Left ventricle myocardium inferior (tissue), 1 donor: ENCODE data around the gene ODR4. TPM values are rescaled to one million over a fixed set of nuclear protein-coding genes. Genes with fewer than 3 reads are reported as not detected.
"Not testable (repeated sequence)": the region's sequence is repeated elsewhere in the genome, so short reads cannot be mapped to it uniquely, and the experiment has no call there.

Experiments used
- DNase-seq: peaks from one replicate; pipeline ENCODE4 v3.0.0-alpha.2; 2020
- H3K27ac ChIP-seq: fragments of 200-600 bp; replicated peaks from 2 replicates; pipeline ENCODE4 v1.8.0; 2021
- H3K27me3 ChIP-seq: fragments of 200-600 bp; 2 replicates; pipeline ENCODE4 v1.8.0; 2021; ENCODE audit warnings: low read depth
- H3K36me3 ChIP-seq: fragments of 200-600 bp; 2 replicates; pipeline ENCODE4 v1.8.0; 2021
- H3K4me1 ChIP-seq: fragments of 200-600 bp; 2 replicates; pipeline ENCODE4 v1.8.0; 2021
- H3K4me3 ChIP-seq: fragments of 200-600 bp; 2 replicates; pipeline ENCODE4 v1.8.0; 2021; ENCODE audit warnings: mild to moderate bottlenecking, moderate library complexity
- H3K9me3 ChIP-seq: fragments of 200-600 bp; replicated peaks from 2 replicates; pipeline ENCODE4 v1.8.0; 2021
- CTCF ChIP-seq: fragments of 200-600 bp; IDR thresholded peaks from 2 replicates; pipeline ENCODE4 v1.8.0; 2021; ENCODE audit warnings: antibody characterized with exemption, mild to moderate bottlenecking, borderline replicate concordance
- intact Hi-C: fragments of 100-400 bp; cut with micrococcal nuclease; formaldehyde crosslinking; loops from one replicate; pipeline ENCODE4 v1.11.0; 2022
- total RNA-seq: library from RNA; stranded (reverse); fragmentation: NEBNext Ultra II Directional; extraction: Animal tissue kit (Norgen Biotek cat#: 25700); gene quantifications from one replicate; pipeline ENCODE4 v1.2.1, GENCODE V29; 2021
- donor health status: DM: no; HTN: yes; CAD: no; lungs with severe emphysema.

The ODR4 gene
- total RNA-seq, 1 donor from 2014 or later: 10.9 TPM

GRCh38 chr1:186461014-186461413 lies 85.4 kb downstream of the ODR4 start, which contains the start of gene PDC:
PDC (minus strand) TSS chr1:186461114; CDS start chr1:186449459, 11,655 bp downstream.
- intact Hi-C loops: no loop called here
- H3K36me3 ChIP-seq: no peaks in the 10 kb centered on the region
- TF ChIP-seq CTCF: no peak
- H3K27me3 ChIP-seq: no peaks in the 10 kb centered on the region
- H3K4me1 ChIP-seq: no peaks in the 10 kb centered on the region
- H3K9me3 ChIP-seq: no peaks in the 10 kb centered on the region
- no peak within 1 kb of the TSS for H3K4me3 ChIP-seq
- DNase-seq: no peak
- no peak within 1 kb of the TSS for H3K27ac ChIP-seq

- no peak for TF ChIP-seq CTCF
- H3K9me3 ChIP-seq: no peaks in the 10 kb centered on the region
- DNase-seq: no peak
- no peak overlapping the region for H3K4me3 ChIP-seq
- no peaks in the 10 kb centered on the region for H3K4me1 ChIP-seq
- H3K36me3 ChIP-seq: no peaks in the 10 kb centered on the region
- intact Hi-C loops: no loop called here
- no peak overlapping the region for H3K27ac ChIP-seq
- no peaks in the 10 kb centered on the region for H3K27me3 ChIP-seq
Measured at GRCh38 chr1:186463511-186463910, 87.9 kb downstream of the ODR4 start.

GRCh38 chr1:186463926-186464325 lies 88.3 kb downstream of the ODR4 start:
- Histone ChIP-seq H3K4me1 (no peaks in the 10 kb centered on the region), H3K27ac (no peak overlapping the region), H3K36me3 (no peaks in the 10 kb centered on the region), H3K9me3 (no peaks in the 10 kb centered on the region), H3K27me3 (no peaks in the 10 kb centered on the region), H3K4me3 (no peak overlapping the region)
- TF ChIP-seq CTCF: no peak
- intact Hi-C loops: no loop called here
- DNase-seq: no peak

GRCh38 chr1:186465491-186465890 lies 89.9 kb downstream of the ODR4 start:
- DNase-seq, H3K27me3 ChIP-seq, H3K9me3 ChIP-seq, H3K4me1 ChIP-seq, H3K36me3 ChIP-seq, H3K4me3 ChIP-seq, intact Hi-C loops, H3K27ac ChIP-seq: not testable (repeated sequence)

GRCh38 chr1:186465946-186466345 lies 90.3 kb downstream of the ODR4 start:
- no peak for TF ChIP-seq CTCF

More at GRCh38 chr1:186465946-186466345, 90.3 kb downstream of the ODR4 start:
- Histone ChIP-seq H3K27ac (no peak overlapping the region), H3K4me1 (no peaks in the 10 kb centered on the region), H3K4me3 (no peak overlapping the region), H3K27me3 (no peaks in the 10 kb centered on the region), H3K36me3 (no peaks in the 10 kb centered on the region), H3K9me3 (no peaks in the 10 kb centered on the region)
- intact Hi-C loops: no loop called here
- DNase-seq: no peak

Other genes starting within 250 kb of the ODR4 start
- gene PRG4, start 79.6 kb upstream of the ODR4 start, total RNA-seq: 0.41 TPM
- gene TPR, start 585 bp upstream of the ODR4 start, total RNA-seq: 49.8 TPM
- not detected for gene PDC, start 85.3 kb downstream of the ODR4 start, total RNA-seq